Measurements from ENCODE around the gene CENPB. TPM values are rescaled to one million over a fixed set of nuclear protein-coding genes. Genes with fewer than 3 reads are reported as not detected.

Gene CENPB
- polyA plus RNA-seq, 1 donor (not counting 4 experiments of a cell fraction or from before 2014, with no cell fraction given) = 18.1 TPM

- H3K27ac ChIP-seq (ENCODE audit: control insufficient read depth, insufficient read depth, low read length) = no peak overlapping the region
- peak; percentile 64 for FAIRE-seq
- dilution Hi-C loops (cut with MboI; ENCODE audit: extremely low pct_ligation_motif_present, low sequenced_read_pairs) = no loop called here
- DNase-seq (ENCODE audit: low read depth, low spot score) = no peak
- H3K9ac ChIP-seq (ENCODE audit: control insufficient read depth, extremely low read depth, insufficient read depth, low read length) = no peak overlapping the region
- H3K9me1 ChIP-seq (ENCODE audit: control insufficient read depth, extremely low read depth, insufficient read depth, low read length) = no peaks in the 10 kb centered on the region
- H3K27me3 ChIP-seq (ENCODE audit: control insufficient read depth, extremely low read depth, insufficient read depth, low read length) = peaks cover 34% of the 10 kb centered on the region
- H3K4me3 ChIP-seq (ENCODE audit: control insufficient read depth in 2 of 3, extremely low read depth in 1 of 3, insufficient read depth in 2 of 3, low read depth in 1 of 3, low read length in 3 of 3) = no peak overlapping the region
- peaks cover 0 to 6% of the 10 kb centered on the region in 2 experiments for H3K36me3 ChIP-seq (ENCODE audit: control insufficient read depth in 2 of 2, extremely low read depth in 1 of 2, insufficient read depth in 2 of 2, low read length in 2 of 2)
- H3K4me1 ChIP-seq (ENCODE audit: control insufficient read depth, extremely low read depth, insufficient read depth, low read length) = peaks cover 16% of the 10 kb centered on the region
- H3K79me2 ChIP-seq (ENCODE audit: control insufficient read depth, insufficient read depth, low read length) = no peaks in the 10 kb centered on the region
- peaks cover 7% of the 10 kb centered on the region for H4K20me1 ChIP-seq (ENCODE audit: control insufficient read depth, extremely low read depth, insufficient read depth, low read length)
- TF ChIP-seq EZH2 (IDR thresholded peaks at IDR 0.05; ENCODE audit: low read length) (no peak), CTCF (optimal IDR thresholded peaks at IDR 0.05 in 1 of 3, IDR thresholded peaks at IDR 0.05 in 1 of 3, conservative IDR thresholded peaks at IDR 0.05 in 1 of 3; ENCODE audit: extremely low read depth in 1 of 3, insufficient read depth in 2 of 3, low read length in 3 of 3) (peak; percentile 89 to 92 (median 91))
- no peak overlapping the region for H3K4me2 ChIP-seq (ENCODE audit: control insufficient read depth, extremely low read depth, insufficient read depth, low read depth, low read length)
- no peak overlapping the region for H2AFZ ChIP-seq (ENCODE audit: control insufficient read depth, low read length)
- no peaks in the 10 kb centered on the region for H3K9me3 ChIP-seq (ENCODE audit: control insufficient read depth, low read depth, low read length)
Measured at GRCh38 chr20:3753098-3753497, 33.4 kb downstream of the CENPB start.

- peaks cover 7% of the 10 kb centered on the region for H4K20me1 ChIP-seq (ENCODE audit: control insufficient read depth, extremely low read depth, insufficient read depth, low read length)
- peak overlapping the region in 1 of 3 experiments; percentile 42 for H3K4me3 ChIP-seq (ENCODE audit: control insufficient read depth in 2 of 3, extremely low read depth in 1 of 3, insufficient read depth in 2 of 3, low read depth in 1 of 3, low read length in 3 of 3)
- no peaks in the 10 kb centered on the region for H3K79me2 ChIP-seq (ENCODE audit: control insufficient read depth, insufficient read depth, low read length)
- peaks cover 16% of the 10 kb centered on the region for H3K4me1 ChIP-seq (ENCODE audit: control insufficient read depth, extremely low read depth, insufficient read depth, low read length)
- dilution Hi-C loops (cut with MboI; ENCODE audit: extremely low pct_ligation_motif_present, low sequenced_read_pairs) = no loop called here
- H2AFZ ChIP-seq (ENCODE audit: control insufficient read depth, low read length) = no peak overlapping the region
- FAIRE-seq (peak; percentile 51), DNase-seq (ENCODE audit: low read depth, low spot score) (no peak)
- no peaks in the 10 kb centered on the region for H3K9me1 ChIP-seq (ENCODE audit: control insufficient read depth, extremely low read depth, insufficient read depth, low read length)
- peaks cover 0 to 4% of the 10 kb centered on the region in 2 experiments for H3K36me3 ChIP-seq (ENCODE audit: control insufficient read depth in 2 of 2, extremely low read depth in 1 of 2, insufficient read depth in 2 of 2, low read length in 2 of 2)
- no peak overlapping the region for H3K9ac ChIP-seq (ENCODE audit: control insufficient read depth, extremely low read depth, insufficient read depth, low read length)
- peak overlapping the region; percentile 64 for H3K4me2 ChIP-seq (ENCODE audit: control insufficient read depth, extremely low read depth, insufficient read depth, low read depth, low read length)
- H3K27ac ChIP-seq (ENCODE audit: control insufficient read depth, insufficient read depth, low read length) = no peak overlapping the region
- TF ChIP-seq EZH2 (IDR thresholded peaks at IDR 0.05; ENCODE audit: low read length) (no peak), CTCF (optimal IDR thresholded peaks at IDR 0.05 in 1 of 3, IDR thresholded peaks at IDR 0.05 in 1 of 3, conservative IDR thresholded peaks at IDR 0.05 in 1 of 3; ENCODE audit: extremely low read depth in 1 of 3, insufficient read depth in 2 of 3, low read length in 3 of 3) (no peak)
- peaks cover 38% of the 10 kb centered on the region for H3K27me3 ChIP-seq (ENCODE audit: control insufficient read depth, extremely low read depth, insufficient read depth, low read length)
- H3K9me3 ChIP-seq (ENCODE audit: control insufficient read depth, low read depth, low read length) = no peaks in the 10 kb centered on the region
Measured at GRCh38 chr20:3752386-3752759, 34.2 kb downstream of the CENPB start.

All from keratinocyte (primary cell).